ENCODE data around the gene IL13RA1.
"Not testable (repeated sequence)": the region's sequence is repeated elsewhere in the genome, so short reads cannot be mapped to it uniquely, and the experiment has no call there.

Gene IL13RA1

DNA sequence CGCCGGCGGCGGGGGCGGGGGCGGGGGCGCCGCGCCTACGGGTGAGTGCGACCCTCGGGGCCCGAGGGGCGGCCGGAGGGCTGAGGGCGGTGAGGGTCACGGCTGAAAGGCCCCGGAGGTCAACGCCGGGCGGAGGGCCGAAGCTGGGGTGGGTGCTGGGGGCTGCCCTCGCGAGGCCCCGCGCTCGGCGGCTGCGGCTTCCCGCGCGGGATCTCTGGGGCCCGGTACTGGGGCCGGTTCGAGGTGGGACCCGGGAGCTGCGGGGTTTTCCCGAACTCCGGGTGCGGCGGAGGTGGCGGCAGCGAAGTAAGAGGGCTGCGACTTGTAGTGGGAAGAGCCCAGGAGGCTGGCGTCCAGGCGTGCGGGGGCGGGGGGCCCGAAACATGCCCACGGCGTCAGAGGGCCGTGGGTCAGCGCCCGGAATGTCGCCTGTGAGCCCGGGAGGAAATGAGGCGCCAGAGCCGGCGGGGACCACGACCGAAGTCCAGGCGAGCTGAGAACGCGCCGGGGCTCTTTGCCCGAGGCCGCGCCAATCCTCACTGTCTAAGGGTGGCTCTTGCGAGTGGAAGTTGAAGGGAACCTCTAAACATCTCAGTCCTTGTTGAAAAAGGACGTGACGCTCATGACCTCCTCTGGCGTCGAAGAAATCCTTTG is 407 bp downstream of the IL13RA1 start:
- DNase-seq (ENCODE audit: extremely low read depth in 1 of 2, low read depth in 1 of 2) = no peak

GRCh38 chrX:118729042-118729652 is 1.7 kb downstream of the IL13RA1 start:
- DNase-seq (ENCODE audit: extremely low read depth in 1 of 2, low read depth in 1 of 2) = no peak

DNA sequence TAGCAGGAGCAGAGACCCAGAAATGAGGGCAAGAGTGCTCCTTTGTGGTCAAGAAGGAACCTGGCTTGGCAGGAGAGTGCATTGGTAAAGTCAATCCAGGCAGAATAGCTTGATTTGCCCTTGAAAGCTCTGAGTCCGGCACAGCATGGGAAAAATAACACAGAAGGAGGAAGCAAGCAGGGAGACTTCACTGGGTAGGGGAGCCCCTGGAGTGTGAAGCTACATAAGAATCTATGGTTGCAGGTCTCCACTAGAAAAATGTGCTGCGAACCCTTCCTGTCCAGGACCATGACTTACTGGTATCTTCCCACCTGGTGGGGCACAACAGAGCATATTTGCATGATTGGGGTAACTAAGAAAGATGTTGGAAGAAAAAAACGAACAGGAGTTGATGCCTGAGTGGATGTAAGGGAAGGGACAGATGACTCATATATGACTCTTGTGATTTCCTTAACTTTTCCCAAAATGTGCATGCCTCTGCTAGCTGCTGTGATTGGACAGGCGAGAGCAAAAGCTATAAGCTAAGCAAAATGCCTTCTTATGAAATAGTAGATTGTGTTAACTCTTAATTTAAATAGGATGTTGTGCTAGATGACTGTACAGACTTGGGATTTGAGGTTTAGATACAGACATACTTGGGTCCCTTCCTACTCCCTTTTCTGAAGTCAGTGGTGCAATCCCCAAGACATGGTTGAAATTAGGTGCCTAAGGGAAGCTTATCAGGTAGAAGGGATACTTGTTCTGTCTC is 3.3 kb downstream of the IL13RA1 start:
- no peak for DNase-seq (ENCODE audit: extremely low read depth in 1 of 2, low read depth in 1 of 2)

- DNase-seq (ENCODE audit: extremely low read depth in 1 of 2, low read depth in 1 of 2) = not testable (repeated sequence)
Measured at GRCh38 chrX:118732551-118732950, 5.1 kb downstream of the IL13RA1 start.

DNA sequence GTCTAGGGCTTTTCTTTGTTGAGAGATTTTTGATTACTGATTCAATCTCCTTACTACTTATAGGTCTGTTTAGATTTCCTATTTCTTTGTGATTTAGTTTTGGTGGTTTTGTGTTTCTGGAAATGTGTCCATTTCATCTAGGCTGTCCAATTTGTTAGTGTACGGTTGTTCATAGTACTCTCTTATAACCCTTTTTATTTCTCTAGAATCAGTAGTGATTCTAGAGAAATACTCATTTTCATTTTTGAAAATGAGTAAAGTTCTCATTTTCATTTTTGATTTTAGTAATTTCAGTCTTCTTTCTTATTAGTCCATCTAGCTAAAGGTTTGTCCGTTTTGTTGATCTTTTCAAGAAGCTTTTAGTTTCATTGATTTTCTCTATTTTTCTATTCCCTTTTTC is 7.5 kb downstream of the IL13RA1 start:
- DNase-seq (ENCODE audit: extremely low read depth in 1 of 2, low read depth in 1 of 2) = no peak

GRCh38 chrX:118736394-118737010 is 9.1 kb downstream of the IL13RA1 start:
- no peak for DNase-seq (ENCODE audit: extremely low read depth in 1 of 2, low read depth in 1 of 2)

DNA sequence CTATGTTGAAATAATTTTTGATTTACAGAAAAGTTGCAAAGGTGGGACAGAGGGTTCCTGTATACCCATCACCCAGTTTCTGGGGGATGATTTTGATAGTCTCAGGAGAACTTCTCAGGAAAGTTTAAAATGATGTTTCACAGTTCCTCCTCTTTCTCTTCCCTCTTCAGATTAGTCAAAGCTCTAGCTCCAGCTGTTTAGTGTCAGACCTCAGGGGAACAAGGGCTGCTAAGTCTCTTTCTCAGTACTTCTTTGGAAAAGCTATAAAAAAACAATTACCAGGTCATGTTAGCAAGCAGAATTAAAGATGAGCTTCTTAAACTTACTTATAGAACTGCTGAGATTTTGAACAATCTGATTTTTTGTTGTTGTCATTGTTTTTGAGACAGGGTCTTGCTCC is 12.2 kb downstream of the IL13RA1 start:
- DNase-seq (ENCODE audit: extremely low read depth in 1 of 2, low read depth in 1 of 2) = no peak

DNA sequence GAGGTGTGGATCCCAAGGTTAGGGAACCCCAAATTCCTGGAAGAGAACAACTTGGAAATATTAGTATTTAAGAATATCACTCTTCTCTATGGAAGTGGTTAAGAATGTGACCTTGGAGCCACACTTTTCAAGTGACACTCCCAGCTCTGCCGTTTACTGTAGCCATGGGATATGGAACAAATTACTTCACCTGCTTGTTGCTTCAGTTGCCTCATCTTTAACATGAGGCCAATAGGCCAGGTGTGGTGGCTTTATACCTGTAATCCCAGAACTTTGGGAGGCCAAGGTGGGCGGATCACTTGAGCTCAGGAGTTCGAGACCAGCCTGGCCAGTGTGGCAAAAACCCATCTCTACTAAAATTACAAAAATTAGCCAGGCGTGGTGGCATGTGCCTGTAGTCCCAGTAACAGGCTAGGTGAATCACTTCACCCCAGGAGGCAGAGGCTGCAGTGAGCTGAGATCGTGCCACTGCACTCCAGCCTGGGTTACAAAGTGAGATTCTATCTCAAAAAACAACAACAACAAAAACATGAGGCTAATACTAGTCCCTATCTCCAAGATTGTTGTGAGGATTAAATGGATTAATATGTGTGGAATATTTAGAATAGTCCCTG is 13.0 kb downstream of the IL13RA1 start:
- DNase-seq (ENCODE audit: extremely low read depth in 1 of 2, low read depth in 1 of 2) = no peak

DNA sequence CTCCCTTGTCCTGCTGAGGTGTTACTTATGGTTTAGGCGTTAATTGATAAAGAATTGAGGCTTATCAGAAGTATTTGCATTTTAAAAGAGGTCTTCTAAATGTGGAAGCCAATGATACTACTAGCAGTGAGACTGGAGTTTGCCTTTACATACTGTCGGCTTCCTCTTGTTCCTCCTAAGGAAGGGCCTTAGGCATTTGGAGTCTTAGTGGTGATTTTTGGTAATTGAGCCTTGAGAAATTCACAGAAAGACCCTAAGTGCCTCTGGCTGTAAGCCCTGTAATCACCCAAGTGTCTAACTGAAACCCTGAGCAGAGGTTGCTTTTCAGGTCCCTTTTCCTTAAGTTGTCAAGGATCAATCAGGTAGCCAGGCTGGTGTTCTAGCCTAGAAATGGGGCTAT is 14.8 kb downstream of the IL13RA1 start:
- DNase-seq (ENCODE audit: extremely low read depth in 1 of 2, low read depth in 1 of 2) = no peak

- DNase-seq (ENCODE audit: extremely low read depth in 1 of 2, low read depth in 1 of 2) = no peak
Measured at GRCh38 chrX:118745570-118745969, 18.2 kb downstream of the IL13RA1 start.

DNA sequence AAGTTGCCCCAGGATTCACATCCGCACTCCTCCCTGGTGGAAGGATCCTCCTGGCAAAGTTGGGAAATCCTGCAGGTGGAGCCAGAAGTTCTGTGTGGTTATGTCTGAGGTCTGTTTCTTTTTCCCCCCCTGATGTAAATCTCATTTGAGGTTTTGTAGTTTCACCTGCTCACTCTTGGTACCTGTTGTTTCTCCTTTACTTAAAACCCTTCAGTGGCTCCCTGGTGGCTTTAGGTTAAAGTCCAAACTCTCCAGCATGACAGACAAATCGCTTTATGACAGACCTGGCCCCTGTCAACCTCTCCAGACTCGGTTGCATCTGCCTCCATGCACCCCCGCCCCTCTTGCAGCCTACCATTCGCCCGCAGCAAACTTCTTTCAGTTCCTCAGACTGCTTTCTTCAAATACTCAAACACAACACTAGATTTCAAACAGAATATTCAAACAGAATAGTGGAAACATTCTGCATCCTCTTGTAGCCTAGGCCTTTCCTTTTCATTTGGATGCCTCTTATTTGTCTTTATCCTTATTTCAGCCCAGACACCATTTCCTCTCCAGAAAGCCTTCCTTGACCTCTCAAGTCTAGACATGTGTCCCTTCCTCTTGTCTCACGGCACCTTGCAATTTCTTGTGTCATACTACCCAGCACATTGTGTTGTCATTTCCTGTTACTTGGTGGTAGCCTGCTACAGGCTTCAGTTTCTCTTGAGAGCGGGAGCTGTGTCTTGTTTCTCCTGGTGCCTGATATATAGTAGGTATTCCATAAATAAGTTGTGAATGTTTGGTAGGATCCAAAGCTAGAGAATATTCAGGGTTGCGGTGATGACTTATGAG is 24.8 kb downstream of the IL13RA1 start:
- no peak for DNase-seq (ENCODE audit: extremely low read depth in 1 of 2, low read depth in 1 of 2)

GRCh38 chrX:118755633-118756032 is 28.2 kb downstream of the IL13RA1 start:
- no peak for DNase-seq (ENCODE audit: extremely low read depth in 1 of 2, low read depth in 1 of 2)

GRCh38 chrX:118756101-118756500 is 28.7 kb downstream of the IL13RA1 start:
- DNase-seq (ENCODE audit: extremely low read depth in 1 of 2, low read depth in 1 of 2) = no peak

DNA sequence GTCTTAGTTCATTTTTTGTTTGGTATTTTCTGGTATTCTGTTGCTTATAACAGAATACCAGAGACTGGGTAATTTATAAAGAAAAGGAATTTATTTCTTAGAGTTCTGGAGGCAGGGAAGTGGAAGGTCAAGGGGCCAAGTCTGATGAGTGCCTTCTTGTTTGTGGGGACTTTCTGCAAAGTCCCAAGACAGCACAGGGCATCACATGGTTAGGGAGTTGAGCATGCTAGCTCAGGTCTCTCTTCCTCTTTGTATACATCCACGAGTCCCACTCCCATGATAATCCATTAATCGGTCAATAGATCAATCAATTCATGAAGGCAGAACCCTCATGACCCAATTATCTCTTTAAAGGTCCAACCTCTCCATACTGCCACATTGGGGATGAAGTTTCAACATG is 31.1 kb downstream of the IL13RA1 start:
- no peak for DNase-seq (ENCODE audit: extremely low read depth in 1 of 2, low read depth in 1 of 2)

DNA sequence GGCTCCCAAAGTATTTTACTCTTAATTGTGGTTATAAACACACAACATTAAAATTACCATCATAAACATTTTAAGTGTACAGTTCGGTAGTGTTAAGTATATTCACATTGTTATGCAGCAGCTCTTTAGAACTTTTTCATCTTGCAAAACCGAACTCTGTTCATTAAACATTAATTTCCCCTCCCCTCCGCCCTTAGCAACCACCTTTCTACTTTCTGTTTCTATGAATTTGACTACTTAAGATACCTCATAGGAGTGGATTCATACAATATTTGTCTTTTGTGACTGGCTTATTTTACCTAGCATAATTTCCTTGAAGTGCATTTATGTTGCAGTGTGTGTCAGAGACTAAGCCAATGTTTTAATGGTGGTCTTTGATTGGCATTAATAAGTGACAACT is 32.6 kb downstream of the IL13RA1 start:
- DNase-seq (ENCODE audit: extremely low read depth in 1 of 2, low read depth in 1 of 2) = no peak

DNA sequence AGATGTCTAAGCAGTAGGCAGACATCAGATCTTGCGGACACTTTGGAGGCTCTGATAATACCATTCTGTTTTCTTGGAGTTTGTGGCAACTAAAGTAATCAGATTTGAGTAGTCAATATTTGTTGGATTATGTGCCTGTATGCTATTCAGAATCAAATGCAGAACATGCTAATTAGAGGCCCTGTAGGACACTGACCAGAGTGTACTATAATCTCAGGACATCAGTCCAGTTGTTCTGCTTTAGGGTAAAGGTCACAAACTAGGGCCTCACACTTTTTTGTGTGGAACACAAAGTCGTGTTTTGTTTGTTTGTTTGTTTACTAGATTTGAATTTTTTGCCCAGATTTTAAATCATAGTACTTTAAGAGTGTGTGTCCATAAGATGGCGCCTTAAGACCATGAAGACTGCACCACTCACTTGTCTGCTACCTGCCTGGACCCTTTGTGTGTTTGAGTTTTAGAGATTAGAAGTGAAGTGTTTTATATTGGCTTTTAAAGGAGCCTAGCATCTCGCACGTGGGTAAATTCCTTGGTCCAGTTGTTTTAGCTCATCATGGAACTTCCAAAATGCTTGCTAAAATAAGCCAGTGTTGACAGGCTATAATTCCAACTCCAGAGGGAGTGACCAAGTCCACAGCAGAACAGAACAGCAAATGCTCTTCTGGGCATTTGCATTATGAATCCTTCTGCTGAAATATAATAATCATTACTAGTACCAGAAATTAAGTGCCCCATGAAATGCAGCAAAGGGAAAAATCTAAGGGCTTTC is 34.7 kb downstream of the IL13RA1 start:
- DNase-seq (ENCODE audit: extremely low read depth in 1 of 2, low read depth in 1 of 2) = no peak

- no peak for DNase-seq (ENCODE audit: extremely low read depth in 1 of 2, low read depth in 1 of 2)
Measured at GRCh38 chrX:118763489-118763888, 36.1 kb downstream of the IL13RA1 start.

DNA sequence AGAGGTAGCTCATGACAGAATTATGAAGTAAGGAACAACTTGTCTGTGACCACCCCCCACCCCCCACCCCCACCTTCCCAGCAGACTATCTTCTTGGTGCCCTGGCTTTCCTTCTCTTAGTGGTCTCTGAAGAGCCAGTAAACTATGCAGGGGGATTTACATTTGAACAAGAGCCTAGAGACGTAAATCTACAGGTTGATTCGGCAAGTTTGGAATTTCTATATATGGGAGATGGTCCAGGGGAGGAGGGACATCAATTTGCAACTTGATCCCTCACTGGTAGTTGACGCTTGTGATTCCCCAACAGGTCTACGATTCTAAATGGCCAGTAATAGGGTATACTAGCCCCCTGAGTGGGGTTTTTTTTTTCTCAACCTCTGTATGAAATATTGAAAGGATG is 36.7 kb downstream of the IL13RA1 start:
- no peak for DNase-seq (ENCODE audit: extremely low read depth in 1 of 2, low read depth in 1 of 2)

- DNase-seq (ENCODE audit: extremely low read depth in 1 of 2, low read depth in 1 of 2) = no peak
Measured at GRCh38 chrX:118770133-118770760, 42.8 kb downstream of the IL13RA1 start.
